Keratinocyte (primary cell): ENCODE measurements around the gene KANTR. TPM values are rescaled to one million over a fixed set of nuclear protein-coding genes. Genes with fewer than 3 reads are reported as not detected.

ENCODE experiments used
- DNase-seq: peaks from one replicate; pipeline ENCODE4 v3.0.0-alpha.2; 2011; ENCODE audit warnings: low read depth, missing footprints, low spot score
- FAIRE-seq: peaks from 2 replicates; lab custom pipeline; 2011; peaks lifted over from hg19 to GRCh38; lab: Jason Lieb, UNC
- H2AFZ ChIP-seq: 2 replicates; pipeline ENCODE4 v1.6.0; 2012; ENCODE audit warnings: low read length, control low read depth, inconsistent platforms; ENCODE audit not compliant: control insufficient read depth
- H3K27ac ChIP-seq: 2 replicates; pipeline ENCODE4 v1.5.1; 2011; ENCODE audit warnings: low read length; ENCODE audit not compliant: control insufficient read depth, insufficient read depth
- H3K27me3 ChIP-seq: 3 replicates; pipeline ENCODE4 v1.6.0; 2011; ENCODE audit warnings: low read length; ENCODE audit not compliant: control insufficient read depth, insufficient read depth; ENCODE audit errors: extremely low read depth
- H3K36me3 ChIP-seq, 2 experiments: 2 replicates in 1 of 2; 3 replicates in 1 of 2; pipeline ENCODE4 v1.5.1; 2011; ENCODE audit warnings: low read length in 2 of 2, mild to moderate bottlenecking in 1 of 2; ENCODE audit not compliant: control insufficient read depth in 2 of 2, insufficient read depth in 2 of 2; ENCODE audit errors: extremely low read depth in 1 of 2
- H3K4me1 ChIP-seq: 3 replicates; pipeline ENCODE4 v1.5.1; 2011; ENCODE audit warnings: low read length; ENCODE audit not compliant: control insufficient read depth, insufficient read depth; ENCODE audit errors: extremely low read depth
- H3K4me2 ChIP-seq: 3 replicates; pipeline ENCODE4 v1.6.0; 2011; ENCODE audit warnings: low read depth, low read length; ENCODE audit not compliant: control insufficient read depth, insufficient read depth; ENCODE audit errors: extremely low read depth
- H3K4me3 ChIP-seq, 3 experiments: fragments of 200-600 bp in 1 of 3; sonication (generic) in 1 of 3; 2 replicates in 2 of 3; 3 replicates in 1 of 3; pipeline ENCODE4 v1.5.1; 2011 to 2016; ENCODE audit warnings: low read length in 3 of 3, mild to moderate bottlenecking in 3 of 3, control low read depth in 2 of 3, inconsistent platforms in 1 of 3, low read depth in 1 of 3, mixed read lengths in 1 of 3, mixed run types in 1 of 3, moderate library complexity in 1 of 3; ENCODE audit not compliant: control insufficient read depth in 2 of 3, insufficient read depth in 2 of 3; ENCODE audit errors: extremely low read depth in 1 of 3
- H3K79me2 ChIP-seq: 2 replicates; pipeline ENCODE4 v1.6.0; 2012; ENCODE audit warnings: low read length; ENCODE audit not compliant: control insufficient read depth, insufficient read depth
- H3K9ac ChIP-seq: 3 replicates; pipeline ENCODE4 v1.6.0; 2011; ENCODE audit warnings: low read length; ENCODE audit not compliant: control insufficient read depth, insufficient read depth; ENCODE audit errors: extremely low read depth
- H3K9me1 ChIP-seq: 3 replicates; pipeline ENCODE4 v1.6.0; 2011; ENCODE audit warnings: low read length; ENCODE audit not compliant: control insufficient read depth, insufficient read depth; ENCODE audit errors: extremely low read depth
- H3K9me3 ChIP-seq: 2 replicates; pipeline ENCODE4 v1.5.1; 2012; ENCODE audit warnings: low read depth, low read length; ENCODE audit not compliant: control insufficient read depth
- H4K20me1 ChIP-seq: 3 replicates; pipeline ENCODE4 v1.6.0; 2011; ENCODE audit warnings: low read length; ENCODE audit not compliant: control insufficient read depth, insufficient read depth; ENCODE audit errors: extremely low read depth
- EZH2 ChIP-seq: IDR thresholded peaks from one replicate; pipeline ENCODE4 v1.6.1; 2012; ENCODE audit warnings: inconsistent platforms, mild to moderate bottlenecking, low read length, moderate library complexity
- dilution Hi-C: fragments of 300-500 bp; cut with MboI; formaldehyde crosslinking; loops from one replicate; pipeline ENCODE4 v1.7.0; 2020; ENCODE audit warnings: low sequenced_read_pairs; ENCODE audit not compliant: extremely low pct_ligation_motif_present
- polyA plus RNA-seq, 5 experiments: library from polyadenylated mRNA; depleted of rRNA in 3 of 5; stranded (reverse) in 3 of 5; stranded (forward) in 1 of 5; unstranded in 1 of 5; fragments of >200 nt; gene quantifications; 1 replicate in 1 of 5; 2 replicates in 3 of 5; 3 replicates in 1 of 5; pipeline versions ENCODE4 v1.2.1 to v1.2.3, GENCODE V29; 2011 to 2012; ENCODE audit warnings: missing spikeins in 2 of 5, low read depth in 1 of 5, low replicate concordance in 1 of 5
- TF ChIP-seq, protein P1 (sequence below), 3 experiments: IDR thresholded peaks in 1 of 3; conservative IDR thresholded peaks in 1 of 3; optimal IDR thresholded peaks in 1 of 3; 2 replicates in 2 of 3; 3 replicates in 1 of 3; pipeline versions ENCODE3 to v1.5.1; 2011; ENCODE audit warnings: low read length in 3 of 3, mild to moderate bottlenecking in 3 of 3, moderate library complexity in 2 of 3, control low read depth in 1 of 3, inconsistent platforms in 1 of 3; ENCODE audit not compliant: insufficient read depth in 2 of 3; ENCODE audit errors: extremely low read depth in 1 of 3

The KANTR gene
- polyA plus RNA-seq, 1 donor (not counting 4 experiments of a cell fraction or from before 2014, with no cell fraction given), result 3.8 TPM

DNA sequence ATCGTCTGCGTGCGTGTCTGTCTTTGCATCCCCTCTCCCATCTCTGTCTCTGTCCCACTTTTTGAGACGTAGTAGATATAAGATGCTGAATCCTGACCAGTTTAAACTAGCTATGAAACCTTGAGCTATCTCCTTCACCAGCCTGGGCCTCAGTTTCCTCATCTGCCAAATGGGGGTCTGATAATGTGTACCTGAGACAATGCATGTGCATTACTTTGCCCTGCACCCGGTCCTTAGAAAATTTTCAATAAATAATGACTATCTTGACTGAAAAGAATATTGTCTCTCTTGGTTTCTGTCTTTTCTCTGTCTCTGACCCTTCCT is 602 bp downstream of the KANTR start:
- DNase-seq, result no peak
- no peaks in the 10 kb centered on the region for H3K27me3 ChIP-seq
- no peak for FAIRE-seq

DNA sequence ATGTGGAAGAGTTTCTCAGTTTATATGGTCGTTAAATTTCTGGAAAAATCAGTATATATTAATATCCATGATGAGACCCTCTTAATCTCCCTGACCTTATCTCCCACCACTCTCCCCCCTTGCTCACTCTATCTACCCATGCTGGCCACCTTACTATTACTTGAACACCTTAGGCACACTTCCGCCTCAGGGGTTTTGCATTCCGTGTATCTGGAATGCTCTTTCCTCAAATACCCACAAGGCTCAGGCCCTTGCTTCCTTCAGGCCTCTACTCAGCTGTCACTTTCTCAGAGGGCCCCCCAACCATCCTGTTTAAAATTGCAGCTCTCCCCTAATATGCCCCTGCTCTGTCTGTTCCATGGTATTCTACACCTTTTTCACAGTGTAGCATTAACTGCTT is 1.9 kb downstream of the KANTR start:
- TF ChIP-seq, protein P1, sequence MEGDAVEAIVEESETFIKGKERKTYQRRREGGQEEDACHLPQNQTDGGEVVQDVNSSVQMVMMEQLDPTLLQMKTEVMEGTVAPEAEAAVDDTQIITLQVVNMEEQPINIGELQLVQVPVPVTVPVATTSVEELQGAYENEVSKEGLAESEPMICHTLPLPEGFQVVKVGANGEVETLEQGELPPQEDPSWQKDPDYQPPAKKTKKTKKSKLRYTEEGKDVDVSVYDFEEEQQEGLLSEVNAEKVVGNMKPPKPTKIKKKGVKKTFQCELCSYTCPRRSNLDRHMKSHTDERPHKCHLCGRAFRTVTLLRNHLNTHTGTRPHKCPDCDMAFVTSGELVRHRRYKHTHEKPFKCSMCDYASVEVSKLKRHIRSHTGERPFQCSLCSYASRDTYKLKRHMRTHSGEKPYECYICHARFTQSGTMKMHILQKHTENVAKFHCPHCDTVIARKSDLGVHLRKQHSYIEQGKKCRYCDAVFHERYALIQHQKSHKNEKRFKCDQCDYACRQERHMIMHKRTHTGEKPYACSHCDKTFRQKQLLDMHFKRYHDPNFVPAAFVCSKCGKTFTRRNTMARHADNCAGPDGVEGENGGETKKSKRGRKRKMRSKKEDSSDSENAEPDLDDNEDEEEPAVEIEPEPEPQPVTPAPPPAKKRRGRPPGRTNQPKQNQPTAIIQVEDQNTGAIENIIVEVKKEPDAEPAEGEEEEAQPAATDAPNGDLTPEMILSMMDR (optimal IDR thresholded peaks at IDR 0.05 in 1 of 3, IDR thresholded peaks at IDR 0.05 in 1 of 3, conservative IDR thresholded peaks at IDR 0.05 in 1 of 3; ENCODE audit: extremely low read depth in 1 of 3, insufficient read depth in 2 of 3, low read length in 3 of 3), result no peak
- TF ChIP-seq EZH2, result no peak
- Histone ChIP-seq H3K9ac (no peak overlapping the region), H3K36me3 (no peaks in the 10 kb centered on the region), H3K9me1 (no peaks in the 10 kb centered on the region), H3K4me3 (no peak overlapping the region), H3K4me2 (no peak overlapping the region), H2AFZ (no peak overlapping the region), H3K27ac (no peak overlapping the region), H3K27me3 (no peaks in the 10 kb centered on the region), H3K4me1 (peaks cover 4% of the 10 kb centered on the region), H3K9me3 (no peaks in the 10 kb centered on the region), H3K79me2 (no peaks in the 10 kb centered on the region), H4K20me1 (no peaks in the 10 kb centered on the region)
- DNase-seq (no peak), FAIRE-seq (no peak)
- dilution Hi-C loops, result no loop called here

More for the DNA sequence above, 602 bp downstream of the KANTR start:
- H3K4me2 ChIP-seq, result peak overlapping the region; percentile 83
- peak overlapping the region; percentile 66 to 78 (median 74) for H3K4me3 ChIP-seq
- H4K20me1 ChIP-seq, result no peaks in the 10 kb centered on the region
- peak overlapping the region; percentile 77 for H3K9ac ChIP-seq
- H3K27ac ChIP-seq, result peak overlapping the region; percentile 76
- peaks cover 4% of the 10 kb centered on the region for H3K4me1 ChIP-seq
- TF ChIP-seq, protein P1 (optimal IDR thresholded peaks at IDR 0.05 in 1 of 3, IDR thresholded peaks at IDR 0.05 in 1 of 3, conservative IDR thresholded peaks at IDR 0.05 in 1 of 3; ENCODE audit: extremely low read depth in 1 of 3, insufficient read depth in 2 of 3, low read length in 3 of 3), result no peak
- no peak for TF ChIP-seq EZH2
- no peaks in the 10 kb centered on the region for H3K9me3 ChIP-seq
- no peaks in the 10 kb centered on the region for H3K36me3 ChIP-seq
- dilution Hi-C loops, result no loop called here
- no peaks in the 10 kb centered on the region for H3K9me1 ChIP-seq
- H3K79me2 ChIP-seq, result no peaks in the 10 kb centered on the region
- peak overlapping the region; percentile 93 for H2AFZ ChIP-seq
